HuH-7.5 (cell line): ENCODE data around the gene PKN3.

Source experiments
- DNase-seq: peaks from one replicate; pipeline ENCODE4 v3.0.0; 2011; ENCODE audit warnings: low spot score

The PKN3 gene

DNA sequence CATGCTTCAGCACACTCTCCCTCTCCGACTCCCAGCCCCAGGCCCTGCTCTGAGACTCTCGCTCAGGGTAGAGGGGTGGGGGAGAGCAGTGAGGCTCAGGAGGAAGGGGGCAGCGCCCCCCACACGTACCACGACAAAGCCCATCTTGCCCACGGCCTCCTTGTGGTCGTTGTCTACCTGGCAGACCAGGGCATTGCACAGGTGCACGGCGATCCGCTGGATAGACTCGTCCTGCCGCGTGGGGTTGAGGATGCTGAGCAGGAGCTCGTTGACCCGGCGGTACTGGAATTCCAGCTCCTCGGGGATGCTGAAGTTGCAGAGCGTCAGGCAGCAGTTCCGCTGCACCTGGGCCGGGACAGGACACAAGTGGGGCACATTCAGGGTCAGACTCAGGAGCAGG lies 40.1 kb downstream of the PKN3 start:
- DNase-seq: no peak

DNA sequence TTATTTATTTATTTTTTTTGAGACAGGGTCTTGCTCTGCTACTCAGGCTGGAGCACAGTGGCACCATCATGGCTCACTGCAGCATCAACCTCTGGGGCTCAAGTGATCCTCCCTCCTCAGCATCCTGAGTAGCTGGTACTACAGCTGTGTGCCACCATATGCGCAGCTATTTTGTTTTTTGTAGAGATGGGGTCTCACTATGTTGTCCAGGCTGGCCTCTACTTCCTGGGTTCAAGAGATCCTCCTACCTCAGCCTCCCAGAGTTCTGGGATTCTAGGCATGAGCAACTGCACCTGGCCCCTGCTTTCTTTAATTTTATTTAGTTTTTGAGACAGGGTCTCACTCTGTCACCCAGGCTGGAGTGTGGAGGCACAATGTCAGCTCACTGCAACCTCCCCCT lies 41.1 kb downstream of the PKN3 start:
- DNase-seq: no peak

DNA sequence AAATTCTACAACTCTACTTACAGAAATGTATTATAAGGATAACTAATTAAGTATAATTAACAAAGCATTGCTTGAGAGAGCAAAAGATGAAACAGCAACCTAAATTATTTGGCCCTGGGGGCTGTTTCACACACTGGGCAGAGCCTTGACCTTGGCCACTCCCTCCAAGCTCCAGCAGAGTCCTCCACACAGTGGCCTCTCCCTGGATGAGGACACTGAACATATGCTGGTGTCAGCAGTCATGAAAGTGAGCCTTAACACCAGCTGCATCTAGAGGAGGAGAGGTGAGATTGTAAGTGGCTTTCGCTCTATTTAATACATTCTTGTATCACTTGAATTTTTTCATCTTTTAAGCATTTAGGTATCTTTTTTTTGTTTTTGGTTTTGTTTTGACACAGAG lies 44.9 kb downstream of the PKN3 start:
- no peak for DNase-seq

DNA sequence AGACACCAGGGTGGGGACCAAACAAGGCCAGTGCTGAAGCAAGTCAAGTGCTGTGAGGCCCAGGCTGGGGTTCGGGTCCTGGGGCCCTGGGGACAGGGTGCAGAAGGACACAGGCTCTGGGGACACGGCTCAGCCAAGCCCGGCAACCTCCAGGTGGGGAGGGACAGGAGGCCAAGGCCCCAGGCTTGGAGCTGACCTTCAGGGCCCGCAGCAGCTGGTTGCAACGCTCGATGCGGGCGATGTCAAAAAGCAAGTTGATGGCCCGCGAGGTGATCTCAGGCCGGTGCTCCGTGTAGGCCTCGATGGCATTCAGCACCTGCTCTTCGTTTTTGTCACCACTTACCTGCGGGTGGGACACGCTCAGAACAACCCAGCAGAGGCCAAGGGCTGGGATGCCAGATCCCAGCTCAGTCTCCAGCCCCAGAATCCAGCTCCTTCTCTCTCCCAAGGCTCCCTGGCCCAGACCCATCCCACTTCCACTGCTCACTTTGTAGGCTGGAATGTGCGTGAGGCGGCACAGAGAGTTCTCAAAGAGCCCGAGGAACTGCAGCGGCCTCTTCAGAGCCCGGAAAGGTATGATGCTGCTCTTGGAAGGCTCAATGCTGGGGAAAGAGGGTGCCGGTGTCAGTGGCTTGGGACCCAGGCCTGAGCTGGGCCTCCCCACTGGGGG lies 48.8 kb downstream of the PKN3 start:
- DNase-seq: no peak

DNA sequence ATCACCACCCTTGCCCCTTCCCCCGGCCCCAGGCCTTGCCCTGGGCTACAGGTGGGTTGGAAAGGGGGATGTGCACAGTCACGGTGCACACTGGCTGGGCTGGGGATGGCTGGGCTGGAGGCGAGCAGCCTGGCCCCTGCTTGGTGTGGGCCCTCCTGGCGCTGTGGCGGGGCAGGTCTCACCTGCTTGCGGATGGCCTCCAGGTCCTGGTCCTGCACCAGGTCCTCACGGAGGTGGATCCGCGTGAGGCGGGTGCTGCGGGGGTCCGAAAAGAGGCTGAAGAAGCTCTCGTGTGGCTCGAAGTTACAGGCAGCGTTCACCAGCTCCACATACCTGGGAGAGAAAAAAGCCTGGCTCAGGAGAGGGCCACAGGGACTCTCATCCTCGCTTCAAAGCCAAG lies 51.3 kb downstream of the PKN3 start:
- DNase-seq: no peak

DNA sequence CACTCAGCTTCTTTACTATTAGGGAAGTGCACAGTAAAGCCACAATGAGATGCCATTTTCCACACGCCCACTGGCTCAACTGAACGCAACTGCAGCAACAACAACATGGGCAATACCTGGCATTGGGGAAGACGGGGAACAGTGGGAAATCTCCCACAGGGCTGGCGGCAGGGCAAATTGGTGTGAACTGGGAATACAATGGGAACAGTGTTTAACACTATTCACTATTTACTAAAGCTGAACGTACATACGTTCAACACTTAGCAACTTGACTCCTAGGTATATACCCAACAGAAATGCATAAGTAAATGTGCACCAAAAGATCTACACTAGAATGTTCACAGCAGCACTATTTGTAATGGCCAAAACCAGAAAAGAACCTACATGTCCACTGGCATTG lies 55.3 kb downstream of the PKN3 start:
- DNase-seq: no peak

DNA sequence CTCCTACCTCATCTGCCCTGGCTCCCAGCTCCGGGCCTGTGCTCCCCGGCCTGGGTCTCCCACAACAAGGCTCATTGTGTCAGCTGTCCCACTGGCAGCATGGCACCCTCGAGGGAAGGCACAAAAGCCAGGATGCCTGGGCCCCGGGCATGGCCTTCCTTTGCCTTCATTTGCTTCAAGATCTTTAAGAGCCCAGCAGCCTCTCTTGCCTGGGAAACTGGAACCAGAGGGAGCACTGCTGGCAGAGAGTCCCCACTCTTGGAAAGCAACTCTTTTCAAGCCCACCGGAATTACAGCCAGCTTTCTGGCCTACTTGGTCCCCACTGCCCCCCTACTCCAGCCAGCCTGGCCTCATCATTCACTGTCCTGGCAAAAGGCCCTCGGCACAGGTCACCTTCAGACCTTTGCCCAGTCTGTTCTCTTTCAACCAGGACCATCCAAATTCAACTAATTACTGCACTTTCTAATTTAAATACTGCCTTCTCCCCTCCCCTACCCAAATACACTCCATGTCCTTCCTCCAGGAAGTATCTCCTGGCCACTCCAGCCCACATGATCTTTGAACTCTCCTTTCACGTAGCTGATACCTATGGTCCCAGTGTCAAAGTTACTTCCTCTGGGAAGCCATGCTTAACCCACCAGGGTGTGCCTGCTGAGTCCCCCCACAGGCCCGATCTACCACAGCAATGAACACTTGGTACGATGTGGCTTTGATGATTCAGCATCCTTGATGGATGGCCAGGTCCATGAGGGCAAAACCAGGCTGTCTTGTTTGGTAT lies 60.6 kb downstream of the PKN3 start:
- no peak for DNase-seq

DNA sequence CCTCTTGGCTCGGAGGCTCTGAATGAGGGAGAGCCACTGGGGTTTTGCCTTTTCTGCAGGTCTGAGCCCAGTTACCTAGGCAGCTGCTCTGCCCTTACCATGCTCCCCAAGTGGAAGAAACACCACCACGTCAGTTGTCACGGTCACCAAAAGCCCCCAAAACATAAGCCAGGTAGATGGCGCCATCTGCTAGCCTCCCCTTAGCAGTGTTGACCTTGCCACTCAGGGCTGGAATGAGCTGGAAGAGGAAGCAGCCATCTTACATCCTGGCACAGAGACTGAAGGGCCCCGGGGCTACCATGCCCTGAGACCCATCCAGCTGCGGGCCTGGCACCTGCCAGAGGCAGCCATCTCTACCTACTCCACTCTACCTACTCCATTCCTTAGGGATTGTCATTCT lies 62.1 kb downstream of the PKN3 start:
- no peak for DNase-seq

DNA sequence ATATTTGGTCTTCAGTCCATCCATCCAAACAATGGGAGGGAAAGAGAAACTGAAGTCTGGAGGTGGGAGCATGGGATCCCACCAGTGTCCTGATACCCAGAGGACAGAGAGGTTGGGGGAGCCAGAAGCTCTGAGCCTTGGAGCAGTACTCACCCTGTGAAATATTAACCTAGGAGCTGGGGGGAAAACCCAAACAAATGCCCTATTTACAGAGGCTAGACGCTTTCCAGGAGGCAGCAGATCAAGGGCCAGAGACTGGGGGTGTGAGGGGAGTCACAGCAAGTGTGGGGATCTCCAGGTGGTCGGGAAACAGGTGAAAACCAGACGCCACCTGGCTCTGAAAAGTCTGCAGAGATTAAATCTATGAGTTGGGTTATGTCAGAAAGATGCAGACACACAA lies 63.2 kb downstream of the PKN3 start:
- no peak for DNase-seq

DNA sequence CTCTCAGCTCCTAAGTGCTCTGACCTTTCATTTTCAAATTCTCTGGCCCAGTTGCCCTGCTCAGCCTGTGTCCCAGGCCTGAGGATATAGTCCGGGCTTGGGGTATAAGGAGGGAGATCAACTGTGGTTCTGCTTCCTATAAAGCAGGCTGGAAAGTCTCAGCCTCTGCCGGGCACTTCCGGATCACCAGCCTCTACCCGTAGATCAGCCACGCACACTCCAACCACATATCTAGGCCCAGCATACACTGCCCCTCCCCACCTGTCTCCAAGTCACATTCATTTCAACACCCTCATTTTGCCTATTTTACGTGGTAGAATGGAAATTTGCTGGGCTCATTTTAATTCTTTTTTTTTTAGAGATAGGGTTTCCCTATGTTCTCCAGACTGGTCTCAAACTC lies 66.3 kb downstream of the PKN3 start:
- DNase-seq: no peak
